GM23248 (cell line): ENCODE data around the gene FLT1.

Experiments
- EZH2 ChIP-seq: fragments of 200-600 bp; sonication (generic); IDR thresholded peaks from 2 replicates; pipeline ENCODE4 v1.6.1; 2018; ENCODE audit warnings: antibody characterized with exemption, mild to moderate bottlenecking; ENCODE audit not compliant: insufficient read depth, poor library complexity, severe bottlenecking
- EZH2phosphoT487 ChIP-seq: fragments of 200-600 bp; sonication (generic); IDR thresholded peaks from 2 replicates; pipeline ENCODE4 v1.6.1; 2018; ENCODE audit warnings: antibody characterized with exemption, moderate library complexity, mild to moderate bottlenecking, low read depth; ENCODE audit not compliant: insufficient read depth

DNA sequence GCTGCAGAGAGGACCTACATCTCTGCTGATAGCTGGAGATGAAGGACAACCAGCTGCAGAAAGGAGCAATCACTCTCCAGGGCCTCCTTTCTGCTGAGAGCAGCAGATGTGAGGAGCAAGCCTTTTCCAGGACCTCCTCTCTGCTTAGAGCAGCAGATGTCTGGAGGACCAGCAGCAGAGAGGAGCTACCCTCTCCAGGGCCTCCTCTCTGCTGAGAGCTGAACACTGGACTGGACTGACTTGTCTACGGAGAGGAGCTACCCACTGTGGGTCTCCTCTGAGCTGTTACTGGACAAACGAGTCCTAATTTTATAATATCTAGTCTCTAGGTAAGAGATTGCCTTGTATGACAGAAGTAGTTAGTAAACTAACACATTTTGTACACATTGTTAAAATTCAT is 40.8 kb upstream of the FLT1 start:
- TF ChIP-seq EZH2 (no peak), EZH2phosphoT487 (no peak)
